ENCODE data around the gene MTMR12.
"Not testable (repeated sequence)": the region's sequence is repeated elsewhere in the genome, so short reads cannot be mapped to it uniquely, and the experiment has no call there.

Gene MTMR12

GRCh38 chr5:32325062-32325461, 12.3 kb upstream of the MTMR12 start:
- DNase-seq (ENCODE audit: low read depth) = no peak

GRCh38 chr5:32323741-32324140, 11.0 kb upstream of the MTMR12 start:
- DNase-seq (ENCODE audit: low read depth) = no peak

- DNase-seq (ENCODE audit: low read depth) = no peak
These were observed 10.1 kb upstream of the MTMR12 start for GRCh38 chr5:32322882-32323281.

GRCh38 chr5:32321787-32322186, 9.0 kb upstream of the MTMR12 start:
- not testable (repeated sequence) for DNase-seq (ENCODE audit: low read depth)

- DNase-seq (ENCODE audit: low read depth) = no peak
These were observed 7.8 kb upstream of the MTMR12 start for GRCh38 chr5:32320576-32320975.

- no peak for DNase-seq (ENCODE audit: low read depth)
These were observed 7.3 kb upstream of the MTMR12 start for GRCh38 chr5:32319926-32320543.

- DNase-seq (ENCODE audit: low read depth) = no peak
These were observed 6.7 kb upstream of the MTMR12 start for GRCh38 chr5:32319392-32319791.

- no peak for DNase-seq (ENCODE audit: low read depth)
These were observed 4.3 kb upstream of the MTMR12 start for GRCh38 chr5:32317041-32317440.

- DNase-seq (ENCODE audit: low read depth) = no peak
These were observed 2.7 kb upstream of the MTMR12 start for GRCh38 chr5:32315221-32316014.

- DNase-seq (ENCODE audit: low read depth) = no peak
These were observed 1.9 kb upstream of the MTMR12 start for GRCh38 chr5:32314658-32315057.

GRCh38 chr5:32314152-32314488, 1.4 kb upstream of the MTMR12 start:
- DNase-seq (ENCODE audit: low read depth) = not testable (repeated sequence)

GRCh38 chr5:32312197-32312594, 543 bp downstream of the MTMR12 start:
- no peak for DNase-seq (ENCODE audit: low read depth)

- DNase-seq (ENCODE audit: low read depth) = no peak
These were observed 1.1 kb downstream of the MTMR12 start for GRCh38 chr5:32311404-32312196.

GRCh38 chr5:32309761-32310160, 3.0 kb downstream of the MTMR12 start:
- DNase-seq (ENCODE audit: low read depth) = no peak

- no peak for DNase-seq (ENCODE audit: low read depth)
These were observed 3.8 kb downstream of the MTMR12 start for GRCh38 chr5:32308946-32309345.

- DNase-seq (ENCODE audit: low read depth) = no peak
These were observed 5.0 kb downstream of the MTMR12 start for GRCh38 chr5:32307769-32308194.

- DNase-seq (ENCODE audit: low read depth) = no peak
These were observed 8.1 kb downstream of the MTMR12 start for GRCh38 chr5:32304622-32305021.

- DNase-seq (ENCODE audit: low read depth) = no peak
These were observed 9.0 kb downstream of the MTMR12 start for GRCh38 chr5:32303755-32304120.

- DNase-seq (ENCODE audit: low read depth) = no peak
These were observed 9.6 kb downstream of the MTMR12 start for GRCh38 chr5:32302835-32303754.

- DNase-seq (ENCODE audit: low read depth) = no peak
These were observed 10.8 kb downstream of the MTMR12 start for GRCh38 chr5:32301891-32302290.

GRCh38 chr5:32299059-32299677, 13.6 kb downstream of the MTMR12 start:
- no peak for DNase-seq (ENCODE audit: low read depth)

- no peak for DNase-seq (ENCODE audit: low read depth)
These were observed 14.7 kb downstream of the MTMR12 start for GRCh38 chr5:32298059-32298415.
